HL-60 (cell line): ENCODE results near the gene TENT5A.

Experiments
- CTCF ChIP-seq: IDR thresholded peaks from one replicate; pipeline ENCODE4 v1.5.1; 2011; ENCODE audit warnings: low read length, control low read depth, inconsistent platforms; ENCODE audit not compliant: insufficient read depth
- GABPA ChIP-seq: IDR thresholded peaks from 2 replicates; pipeline ENCODE4 v1.6.1; 2012; ENCODE audit warnings: low read depth
- POLR2AphosphoS5 ChIP-seq: IDR thresholded peaks from 2 replicates; pipeline ENCODE4 v1.6.1; 2012; ENCODE audit warnings: low read depth
- SPI1 ChIP-seq: IDR thresholded peaks from 2 replicates; pipeline ENCODE4 v1.6.1; 2012; ENCODE audit warnings: low read depth, mild to moderate bottlenecking, borderline replicate concordance
- TF ChIP-seq, protein P1 (sequence below): IDR thresholded peaks from 2 replicates; pipeline ENCODE4 v1.6.1; 2012; ENCODE audit warnings: low read depth; ENCODE audit not compliant: insufficient replicate concordance

- TF ChIP-seq CTCF (no peak), GABPA (no peak), SPI1 (peak; percentile 71), POLR2AphosphoS5 (no peak)
- TF ChIP-seq, protein P1, sequence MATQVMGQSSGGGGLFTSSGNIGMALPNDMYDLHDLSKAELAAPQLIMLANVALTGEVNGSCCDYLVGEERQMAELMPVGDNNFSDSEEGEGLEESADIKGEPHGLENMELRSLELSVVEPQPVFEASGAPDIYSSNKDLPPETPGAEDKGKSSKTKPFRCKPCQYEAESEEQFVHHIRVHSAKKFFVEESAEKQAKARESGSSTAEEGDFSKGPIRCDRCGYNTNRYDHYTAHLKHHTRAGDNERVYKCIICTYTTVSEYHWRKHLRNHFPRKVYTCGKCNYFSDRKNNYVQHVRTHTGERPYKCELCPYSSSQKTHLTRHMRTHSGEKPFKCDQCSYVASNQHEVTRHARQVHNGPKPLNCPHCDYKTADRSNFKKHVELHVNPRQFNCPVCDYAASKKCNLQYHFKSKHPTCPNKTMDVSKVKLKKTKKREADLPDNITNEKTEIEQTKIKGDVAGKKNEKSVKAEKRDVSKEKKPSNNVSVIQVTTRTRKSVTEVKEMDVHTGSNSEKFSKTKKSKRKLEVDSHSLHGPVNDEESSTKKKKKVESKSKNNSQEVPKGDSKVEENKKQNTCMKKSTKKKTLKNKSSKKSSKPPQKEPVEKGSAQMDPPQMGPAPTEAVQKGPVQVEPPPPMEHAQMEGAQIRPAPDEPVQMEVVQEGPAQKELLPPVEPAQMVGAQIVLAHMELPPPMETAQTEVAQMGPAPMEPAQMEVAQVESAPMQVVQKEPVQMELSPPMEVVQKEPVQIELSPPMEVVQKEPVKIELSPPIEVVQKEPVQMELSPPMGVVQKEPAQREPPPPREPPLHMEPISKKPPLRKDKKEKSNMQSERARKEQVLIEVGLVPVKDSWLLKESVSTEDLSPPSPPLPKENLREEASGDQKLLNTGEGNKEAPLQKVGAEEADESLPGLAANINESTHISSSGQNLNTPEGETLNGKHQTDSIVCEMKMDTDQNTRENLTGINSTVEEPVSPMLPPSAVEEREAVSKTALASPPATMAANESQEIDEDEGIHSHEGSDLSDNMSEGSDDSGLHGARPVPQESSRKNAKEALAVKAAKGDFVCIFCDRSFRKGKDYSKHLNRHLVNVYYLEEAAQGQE, result no peak
Observed at GRCh38 chr6:81748994-81749393, 3.5 kb downstream of the TENT5A start.
